MM.1S (cell line): ENCODE data around the gene AFG1L.

Experiments used
- DNase-seq: peaks from one replicate; pipeline ENCODE4 v3.0.0-alpha.2; 2015
- H2AFZ ChIP-seq: fragments of 300-600 bp; sonication (generic); 2 replicates; pipeline ENCODE4 v1.6.0; 2016; ENCODE audit warnings: antibody characterized with exemption, low read length
- H3F3A ChIP-seq: fragments of 300-600 bp; sonication (generic); 2 replicates; pipeline ENCODE4 v1.6.1; 2016; ENCODE audit warnings: mild to moderate bottlenecking, antibody characterized with exemption, low read length, moderate library complexity, mixed read lengths; ENCODE audit not compliant: insufficient read depth
- H3K27ac ChIP-seq: fragments of 300-600 bp; sonication (generic); 2 replicates; pipeline ENCODE4 v1.5.1; 2016; ENCODE audit warnings: mild to moderate bottlenecking, low read length
- H3K27me3 ChIP-seq: fragments of 300-600 bp; sonication (generic); replicated peaks from 2 replicates; pipeline ENCODE4 v1.6.0; 2016; ENCODE audit warnings: low read length; ENCODE audit not compliant: insufficient read depth
- H3K36me3 ChIP-seq: fragments of 300-600 bp; sonication (generic); replicated peaks from 2 replicates; pipeline ENCODE4 v1.6.1; 2016; ENCODE audit warnings: mild to moderate bottlenecking, low read length, mixed read lengths; ENCODE audit not compliant: insufficient read depth
- H3K4me1 ChIP-seq: fragments of 300-600 bp; sonication (generic); 2 replicates; pipeline ENCODE4 v1.6.1; 2016; ENCODE audit warnings: low read length, mixed read lengths
- H3K4me2 ChIP-seq: fragments of 300-600 bp; sonication (generic); 2 replicates; pipeline ENCODE4 v1.6.0; 2016; ENCODE audit warnings: low read depth, low read length
- H3K4me3 ChIP-seq: fragments of 300-600 bp; sonication (generic); 2 replicates; pipeline ENCODE4 v1.5.1; 2016; ENCODE audit warnings: low read length, mixed read lengths
- H3K79me2 ChIP-seq: fragments of 300-600 bp; sonication (generic); 2 replicates; pipeline ENCODE4 v1.6.1; 2016; ENCODE audit warnings: mixed run types, low read length, mixed read lengths
- H3K9ac ChIP-seq: fragments of 300-600 bp; sonication (generic); 2 replicates; pipeline ENCODE4 v1.6.1; 2016; ENCODE audit warnings: low read length, mixed read lengths
- H3K9me2 ChIP-seq: fragments of 300-600 bp; sonication (generic); replicated peaks from 2 replicates; pipeline ENCODE4 v1.6.1; 2016; ENCODE audit warnings: mild to moderate bottlenecking, low read length, mixed read lengths; ENCODE audit not compliant: insufficient read depth
- H3K9me3 ChIP-seq: fragments of 300-600 bp; sonication (generic); replicated peaks from 2 replicates; pipeline ENCODE4 v1.6.1; 2016; ENCODE audit warnings: mild to moderate bottlenecking, low read length, mixed read lengths; ENCODE audit not compliant: insufficient read depth
- H4K20me1 ChIP-seq: fragments of 300-600 bp; sonication (generic); 2 replicates; pipeline ENCODE4 v1.6.1; 2016; ENCODE audit warnings: mild to moderate bottlenecking, low read length, moderate library complexity, mixed read lengths; ENCODE audit not compliant: insufficient read depth
- CTCF ChIP-seq: fragments of 300-600 bp; sonication (generic); IDR thresholded peaks from 2 replicates; pipeline ENCODE4 v1.5.1; 2016; ENCODE audit warnings: antibody characterized with exemption, low read length, mixed read lengths
- EZH2 ChIP-seq: fragments of 300-600 bp; sonication (generic); optimal IDR thresholded peaks from 2 replicates; pipeline ENCODE3; 2017; ENCODE audit warnings: low read depth, mild to moderate bottlenecking, antibody characterized with exemption, low read length, mixed read lengths
- EZH2phosphoT487 ChIP-seq: fragments of 300-600 bp; sonication (generic); IDR thresholded peaks from 2 replicates; pipeline ENCODE4 v1.6.1; 2018; ENCODE audit warnings: antibody characterized with exemption, low read length

The AFG1L gene

GRCh38 chr6:108250240-108250866 lies 44.5 kb upstream of the AFG1L start:
- Histone ChIP-seq H3K4me2 (no peak overlapping the region), H3K27me3 (no peaks in the 10 kb centered on the region), H3F3A (no peaks in the 10 kb centered on the region), H3K4me3 (no peak overlapping the region), H3K36me3 (no peaks in the 10 kb centered on the region), H3K9me3 (no peaks in the 10 kb centered on the region), H3K79me2 (peaks cover 85% of the 10 kb centered on the region), H3K9me2 (no peaks in the 10 kb centered on the region), H3K9ac (no peak overlapping the region), H2AFZ (no peak overlapping the region), H3K27ac (no peak overlapping the region), H3K4me1 (no peaks in the 10 kb centered on the region), H4K20me1 (no peaks in the 10 kb centered on the region)
- DNase-seq = peak; percentile 9
- TF ChIP-seq CTCF (peak; percentile 23), EZH2phosphoT487 (no peak)

- no peaks in the 10 kb centered on the region for H4K20me1 ChIP-seq
- no peaks in the 10 kb centered on the region for H3K4me1 ChIP-seq
- no peaks in the 10 kb centered on the region for H3K36me3 ChIP-seq
- H3K9ac ChIP-seq = no peak overlapping the region
- H3K27ac ChIP-seq = no peak overlapping the region
- no peak overlapping the region for H2AFZ ChIP-seq
- no peak for TF ChIP-seq EZH2
- no peak for TF ChIP-seq CTCF
- TF ChIP-seq EZH2phosphoT487 = no peak
- no peak overlapping the region for H3K4me2 ChIP-seq
- no peaks in the 10 kb centered on the region for H3K27me3 ChIP-seq
- no peaks in the 10 kb centered on the region for H3K9me3 ChIP-seq
- H3K4me3 ChIP-seq = no peak overlapping the region
- H3F3A ChIP-seq = no peaks in the 10 kb centered on the region
- H3K9me2 ChIP-seq = no peaks in the 10 kb centered on the region
- peaks cover 94% of the 10 kb centered on the region for H3K79me2 ChIP-seq
- no peak for DNase-seq
Measured at GRCh38 chr6:108251252-108251651, 43.6 kb upstream of the AFG1L start.

- Histone ChIP-seq H4K20me1 (no peaks in the 10 kb centered on the region), H3K9me2 (no peaks in the 10 kb centered on the region), H3K27me3 (no peaks in the 10 kb centered on the region), H3K36me3 (no peaks in the 10 kb centered on the region), H3K4me1 (no peaks in the 10 kb centered on the region), H3K9ac (no peak overlapping the region), H3K27ac (no peak overlapping the region), H3F3A (no peaks in the 10 kb centered on the region), H3K4me2 (no peak overlapping the region), H3K4me3 (no peak overlapping the region), H3K9me3 (no peaks in the 10 kb centered on the region), H3K79me2 (peaks cover 97% of the 10 kb centered on the region), H2AFZ (no peak overlapping the region)
- no peak for DNase-seq
- no peak for TF ChIP-seq CTCF
- no peak for TF ChIP-seq EZH2
- no peak for TF ChIP-seq EZH2phosphoT487
Measured at GRCh38 chr6:108252055-108252454, 42.8 kb upstream of the AFG1L start.
